ENCODE results near the gene TMEM150C. TPM values are rescaled to one million over a fixed set of nuclear protein-coding genes. Genes with fewer than 3 reads are reported as not detected.

Gene TMEM150C
- total and polyA plus RNA-seq, 2 donors (not counting 1 experiment from before 2014, with no cell fraction given): 0.24 to 1.2 TPM

DNA sequence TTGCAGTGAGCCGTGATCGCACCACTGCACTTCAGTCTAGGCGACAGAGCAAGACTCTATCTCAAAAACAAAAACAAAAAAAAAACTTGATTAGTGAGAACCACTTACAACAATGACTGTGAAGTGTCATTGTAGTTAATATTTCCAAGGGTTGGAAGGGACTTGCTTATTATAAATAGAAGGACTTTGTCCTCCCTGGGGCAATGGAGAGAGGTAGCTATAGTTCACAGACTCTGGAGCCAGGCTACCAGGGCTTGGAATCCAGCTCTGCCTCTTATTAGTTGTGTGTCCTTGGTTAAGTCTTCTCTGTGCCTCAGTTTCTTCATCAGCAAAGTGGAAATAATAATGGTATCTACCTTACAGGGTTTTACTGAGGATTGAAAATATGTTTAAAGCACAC is 51.6 kb downstream of the TMEM150C start:
- H3K27ac ChIP-seq (ENCODE audit: insufficient read depth, low read length): no peak overlapping the region
- H3K9me3 ChIP-seq (ENCODE audit: control insufficient read depth, insufficient read depth, low read depth, low read length): no peaks in the 10 kb centered on the region
- no peaks in the 10 kb centered on the region for H3K79me2 ChIP-seq (ENCODE audit: control insufficient read depth, insufficient read depth, low read length)
- H3K4me1 ChIP-seq (ENCODE audit: control insufficient read depth, extremely low read depth, insufficient read depth, low read length): no peaks in the 10 kb centered on the region
- H3K4me3 ChIP-seq (replicated peaks in 1 of 4; ENCODE audit: control extremely low read depth in 1 of 4, insufficient read depth in 1 of 4, low read depth in 3 of 4, low read length in 4 of 4): no peak overlapping the region
- no peak overlapping the region for H3K9ac ChIP-seq (ENCODE audit: insufficient read depth, low read length)
- no peak overlapping the region for H2AFZ ChIP-seq (ENCODE audit: low read length)
- no peaks in the 10 kb centered on the region for H3K36me3 ChIP-seq (ENCODE audit: control insufficient read depth, insufficient read depth, low read length)
- no peak for DNase-seq (ENCODE audit: low read depth in 2 of 2)
- peaks cover 2% of the 10 kb centered on the region for H3K27me3 ChIP-seq (ENCODE audit: control insufficient read depth, insufficient read depth, low read length)
- no peak overlapping the region for H3K4me2 ChIP-seq (ENCODE audit: extremely low read depth, insufficient read depth, low read length)
- TF ChIP-seq EZH2 (IDR thresholded peaks at IDR 0.05; ENCODE audit: low read length, missing control alignments): no peak
- TF ChIP-seq, protein P1, sequence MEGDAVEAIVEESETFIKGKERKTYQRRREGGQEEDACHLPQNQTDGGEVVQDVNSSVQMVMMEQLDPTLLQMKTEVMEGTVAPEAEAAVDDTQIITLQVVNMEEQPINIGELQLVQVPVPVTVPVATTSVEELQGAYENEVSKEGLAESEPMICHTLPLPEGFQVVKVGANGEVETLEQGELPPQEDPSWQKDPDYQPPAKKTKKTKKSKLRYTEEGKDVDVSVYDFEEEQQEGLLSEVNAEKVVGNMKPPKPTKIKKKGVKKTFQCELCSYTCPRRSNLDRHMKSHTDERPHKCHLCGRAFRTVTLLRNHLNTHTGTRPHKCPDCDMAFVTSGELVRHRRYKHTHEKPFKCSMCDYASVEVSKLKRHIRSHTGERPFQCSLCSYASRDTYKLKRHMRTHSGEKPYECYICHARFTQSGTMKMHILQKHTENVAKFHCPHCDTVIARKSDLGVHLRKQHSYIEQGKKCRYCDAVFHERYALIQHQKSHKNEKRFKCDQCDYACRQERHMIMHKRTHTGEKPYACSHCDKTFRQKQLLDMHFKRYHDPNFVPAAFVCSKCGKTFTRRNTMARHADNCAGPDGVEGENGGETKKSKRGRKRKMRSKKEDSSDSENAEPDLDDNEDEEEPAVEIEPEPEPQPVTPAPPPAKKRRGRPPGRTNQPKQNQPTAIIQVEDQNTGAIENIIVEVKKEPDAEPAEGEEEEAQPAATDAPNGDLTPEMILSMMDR (conservative IDR thresholded peaks at IDR 0.05 in 1 of 2, IDR thresholded peaks at IDR 0.05 in 1 of 2; ENCODE audit: low read depth in 1 of 2, low read length in 2 of 2): no peak
- H4K20me1 ChIP-seq (ENCODE audit: control insufficient read depth, extremely low read depth, insufficient read depth, low read length): no peaks in the 10 kb centered on the region

- Histone ChIP-seq H3K4me1 (ENCODE audit: control insufficient read depth, extremely low read depth, insufficient read depth, low read length) (no peaks in the 10 kb centered on the region), H3K27ac (ENCODE audit: insufficient read depth, low read length) (no peak overlapping the region), H3K9me3 (ENCODE audit: control insufficient read depth, insufficient read depth, low read depth, low read length) (no peaks in the 10 kb centered on the region), H3K9ac (ENCODE audit: insufficient read depth, low read length) (no peak overlapping the region), H3K79me2 (ENCODE audit: control insufficient read depth, insufficient read depth, low read length) (no peaks in the 10 kb centered on the region), H3K27me3 (ENCODE audit: control insufficient read depth, insufficient read depth, low read length) (peaks cover 2% of the 10 kb centered on the region), H4K20me1 (ENCODE audit: control insufficient read depth, extremely low read depth, insufficient read depth, low read length) (no peaks in the 10 kb centered on the region), H3K4me2 (ENCODE audit: extremely low read depth, insufficient read depth, low read length) (no peak overlapping the region), H3K36me3 (ENCODE audit: control insufficient read depth, insufficient read depth, low read length) (no peaks in the 10 kb centered on the region), H3K4me3 (replicated peaks in 1 of 4; ENCODE audit: control extremely low read depth in 1 of 4, insufficient read depth in 1 of 4, low read depth in 3 of 4, low read length in 4 of 4) (no peak overlapping the region), H2AFZ (ENCODE audit: low read length) (no peak overlapping the region)
- TF ChIP-seq EZH2 (IDR thresholded peaks at IDR 0.05; ENCODE audit: low read length, missing control alignments): no peak
- TF ChIP-seq, protein P1 (conservative IDR thresholded peaks at IDR 0.05 in 1 of 2, IDR thresholded peaks at IDR 0.05 in 1 of 2; ENCODE audit: low read depth in 1 of 2, low read length in 2 of 2): no peak
- DNase-seq (ENCODE audit: low read depth in 2 of 2): no peak
Measured at GRCh38 chr4:82508806-82509428, 52.9 kb downstream of the TMEM150C start.

DNA sequence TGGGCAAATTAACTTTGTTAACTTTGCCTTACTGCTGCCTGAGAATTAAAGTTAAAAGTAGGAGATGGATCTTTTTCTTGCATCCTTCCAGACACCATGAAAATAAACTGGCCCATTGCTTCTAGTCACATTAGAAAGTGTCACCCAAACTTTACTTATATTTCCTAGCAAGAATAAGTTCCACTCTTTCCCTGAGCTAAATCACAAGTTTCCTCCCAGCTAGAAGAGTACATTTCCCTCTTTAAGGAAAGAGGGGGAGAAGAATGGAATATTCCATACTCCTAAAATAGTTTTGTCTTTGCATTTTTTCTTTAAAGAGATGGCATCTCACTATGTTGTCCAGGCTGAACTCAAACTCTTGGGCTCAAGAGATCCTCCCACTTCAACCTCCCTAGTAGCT is 53.8 kb downstream of the TMEM150C start:
- TF ChIP-seq, protein P1 (conservative IDR thresholded peaks at IDR 0.05 in 1 of 2, IDR thresholded peaks at IDR 0.05 in 1 of 2; ENCODE audit: low read depth in 1 of 2, low read length in 2 of 2): no peak
- no peak for TF ChIP-seq EZH2 (IDR thresholded peaks at IDR 0.05; ENCODE audit: low read length, missing control alignments)

More for the DNA sequence above, 53.8 kb downstream of the TMEM150C start:
- no peak overlapping the region for H3K4me3 ChIP-seq (replicated peaks in 1 of 4; ENCODE audit: control extremely low read depth in 1 of 4, insufficient read depth in 1 of 4, low read depth in 3 of 4, low read length in 4 of 4)
- H3K27ac ChIP-seq (ENCODE audit: insufficient read depth, low read length): no peak overlapping the region
- peaks cover 2% of the 10 kb centered on the region for H3K27me3 ChIP-seq (ENCODE audit: control insufficient read depth, insufficient read depth, low read length)
- H3K36me3 ChIP-seq (ENCODE audit: control insufficient read depth, insufficient read depth, low read length): no peaks in the 10 kb centered on the region
- H4K20me1 ChIP-seq (ENCODE audit: control insufficient read depth, extremely low read depth, insufficient read depth, low read length): no peaks in the 10 kb centered on the region
- H3K9me3 ChIP-seq (ENCODE audit: control insufficient read depth, insufficient read depth, low read depth, low read length): no peaks in the 10 kb centered on the region
- no peaks in the 10 kb centered on the region for H3K4me1 ChIP-seq (ENCODE audit: control insufficient read depth, extremely low read depth, insufficient read depth, low read length)
- no peak for DNase-seq (ENCODE audit: low read depth in 2 of 2)
- H3K4me2 ChIP-seq (ENCODE audit: extremely low read depth, insufficient read depth, low read length): no peak overlapping the region
- no peaks in the 10 kb centered on the region for H3K79me2 ChIP-seq (ENCODE audit: control insufficient read depth, insufficient read depth, low read length)
- no peak overlapping the region for H2AFZ ChIP-seq (ENCODE audit: low read length)
- H3K9ac ChIP-seq (ENCODE audit: insufficient read depth, low read length): no peak overlapping the region
